GM12878 (cell line): ENCODE data around the gene ATXN1L. TPM values are rescaled to one million over a fixed set of nuclear protein-coding genes. Genes with fewer than 3 reads are reported as not detected.
A peak's percentile ranks its signal among the peaks of the same experiment; 100 is the strongest.

Experiments
- ATAC-seq: fragments of 200-7000 bp; cut with Tn5 transposase; 3 replicates; pipeline ENCODE4 v1.9.1; 2020; ENCODE audit warnings: mild to moderate bottlenecking, moderate library complexity
- BruUV-seq: library from RNA; stranded (reverse); fragments of 400-500 nt; replicated peaks from 2 replicates; lab custom pipeline; 2021; lab: Mats Ljungman, UMichigan
- CTCF ChIA-PET: fragments of 300-600 bp; sonication (Branson Sonifier 250); formaldehyde crosslinking; extraction: SDS; loops from one replicate; lab custom pipeline; 2021; ENCODE audit warnings: inconsistent platforms; lab: Yijun Ruan, JAX
- POLR2A ChIA-PET: fragments of 350-600 bp; formaldehyde crosslinking; extraction: SDS; loops from one replicate; lab custom pipeline; 2021; ENCODE audit warnings: inconsistent platforms; lab: Charles Lee
- RAD21 ChIA-PET: fragments of 300-600 bp; sonication (Branson Sonifier 250); formaldehyde crosslinking; loops from one replicate; lab custom pipeline; 2023; ENCODE audit warnings: antibody characterized with exemption; ENCODE audit not compliant: unreplicated experiment; lab: Charles Lee
- SMC1A ChIA-PET: fragments of 300-600 bp; sonication (Branson Sonifier 250); formaldehyde crosslinking; loops from one replicate; lab custom pipeline; 2023; ENCODE audit not compliant: unreplicated experiment, uncharacterized antibody; lab: Charles Lee
- DNase-seq: peaks from one replicate; pipeline ENCODE4 v3.0.0-alpha.2; 2011; ENCODE audit warnings: low read depth, low spot score
- FAIRE-seq: peaks from 3 replicates; lab custom pipeline; 2011; peaks lifted over from hg19 to GRCh38; lab: Jason Lieb, UNC
- H2AFZ ChIP-seq: 2 replicates; pipeline ENCODE4 v1.6.0; 2011; ENCODE audit warnings: low read depth, low read length, control low read depth; ENCODE audit not compliant: control insufficient read depth
- H3K27ac ChIP-seq: 2 replicates; pipeline ENCODE4 v1.5.1; 2011; ENCODE audit warnings: control low read depth; ENCODE audit not compliant: control insufficient read depth, insufficient read depth
- H3K27me3 ChIP-seq, 2 experiments: replicated peaks in 1 of 2; 2 replicates each; pipeline versions ENCODE4 v1.6.0 to v1.6.1; 2011; ENCODE audit warnings: low read length in 1 of 2; ENCODE audit not compliant: control insufficient read depth in 2 of 2, insufficient read depth in 2 of 2
- H3K36me3 ChIP-seq, 2 experiments: 2 replicates each; pipeline ENCODE4 v1.5.1; 2011; ENCODE audit warnings: low read length in 1 of 2; ENCODE audit not compliant: control insufficient read depth in 2 of 2, insufficient read depth in 2 of 2
- H3K4me1 ChIP-seq: 2 replicates; pipeline ENCODE4 v1.6.1; 2011; ENCODE audit warnings: mild to moderate bottlenecking, low read length, moderate library complexity, mixed read lengths; ENCODE audit not compliant: control insufficient read depth, insufficient read depth
- H3K4me2 ChIP-seq: 2 replicates; pipeline ENCODE4 v1.6.0; 2011; ENCODE audit warnings: control low read depth; ENCODE audit not compliant: control insufficient read depth, insufficient read depth
- H3K4me3 ChIP-seq: fragments of 200-600 bp; sonication (generic); 2 replicates; pipeline ENCODE4 v1.5.1; 2016
- H3K79me2 ChIP-seq: 2 replicates; pipeline ENCODE4 v1.6.0; 2011; ENCODE audit warnings: low read length; ENCODE audit not compliant: control insufficient read depth, insufficient read depth
- H3K9ac ChIP-seq: 2 replicates; pipeline ENCODE4 v1.8.0; 2011; ENCODE audit warnings: low read length, control low read depth, mixed read lengths; ENCODE audit not compliant: control insufficient read depth, insufficient read depth
- H3K9me3 ChIP-seq: replicated peaks from 3 replicates; pipeline ENCODE4 v1.5.1; 2011; ENCODE audit warnings: mild to moderate bottlenecking, low read length; ENCODE audit not compliant: control insufficient read depth, insufficient read depth
- H4K20me1 ChIP-seq: 2 replicates; pipeline ENCODE4 v1.6.0; 2011; ENCODE audit not compliant: control insufficient read depth, insufficient read depth
- BRCA1 ChIP-seq: IDR thresholded peaks from 2 replicates; pipeline ENCODE4 v1.6.1; 2011; ENCODE audit warnings: low read depth, low read length, improper control_type of control experiment
- DPF2 ChIP-seq: fragments of 450-650 bp; IDR thresholded peaks from 2 replicates; pipeline ENCODE4 v1.6.1; 2017; ENCODE audit warnings: mild to moderate bottlenecking
- GABPA ChIP-seq: IDR thresholded peaks from 2 replicates; pipeline ENCODE4 v1.6.1; 2014; ENCODE audit warnings: antibody characterized with exemption, low read depth, mild to moderate bottlenecking, inconsistent platforms
- IKZF2 ChIP-seq, 2 experiments: fragments of 450-650 bp; IDR thresholded peaks; 2 replicates each; pipeline ENCODE4 v1.6.1; 2017; ENCODE audit warnings: mild to moderate bottlenecking in 2 of 2, moderate library complexity in 2 of 2
- JUNB ChIP-seq: IDR thresholded peaks from 2 replicates; pipeline ENCODE4 v1.6.1; 2016; ENCODE audit warnings: antibody characterized with exemption, mild to moderate bottlenecking
- JUND ChIP-seq: IDR thresholded peaks from 2 replicates; pipeline ENCODE4 v1.6.1; 2012; ENCODE audit warnings: low read depth, mild to moderate bottlenecking, low read length, improper control_type of control experiment, moderate library complexity
- MEF2A ChIP-seq: IDR thresholded peaks from 2 replicates; pipeline ENCODE4 v1.6.1; 2011; ENCODE audit warnings: low read depth, mild to moderate bottlenecking, low read length, moderate library complexity; ENCODE audit not compliant: insufficient read depth
- NFIC ChIP-seq: IDR thresholded peaks from 2 replicates; pipeline ENCODE4 v1.6.1; 2012; ENCODE audit warnings: low read depth, mild to moderate bottlenecking, inconsistent platforms, low read length, moderate library complexity
- NRF1 ChIP-seq: conservative IDR thresholded peaks from 2 replicates; pipeline ENCODE4 v1.6.1; 2011; ENCODE audit warnings: mild to moderate bottlenecking, low read depth, low read length, improper control_type of control experiment
- POLR2AphosphoS2 ChIP-seq: IDR thresholded peaks from 2 replicates; pipeline ENCODE4 v1.6.1; 2011; ENCODE audit warnings: low read depth, mild to moderate bottlenecking, low read length, improper control_type of control experiment, moderate library complexity
- POU2F2 ChIP-seq: IDR thresholded peaks from 3 replicates; pipeline ENCODE4 v1.6.1; 2011; ENCODE audit warnings: low read depth, mild to moderate bottlenecking, low read length, borderline replicate concordance
- RB1 ChIP-seq: fragments of 450-650 bp; formaldehyde crosslinking; IDR thresholded peaks from 2 replicates; pipeline ENCODE4 v1.6.1; 2017; ENCODE audit warnings: mild to moderate bottlenecking, borderline replicate concordance
- RUNX3 ChIP-seq: IDR thresholded peaks from 2 replicates; pipeline ENCODE4 v1.6.1; 2012; ENCODE audit warnings: low read length, inconsistent platforms
- SREBF2 ChIP-seq: IDR thresholded peaks from 2 replicates; pipeline ENCODE4 v1.6.1; 2012; ENCODE audit warnings: mild to moderate bottlenecking, low read length
- ZNF24 ChIP-seq: fragments of 450-650 bp; IDR thresholded peaks from 2 replicates; pipeline ENCODE4 v1.6.1; 2017; ENCODE audit warnings: antibody characterized with exemption, mild to moderate bottlenecking
- WGBS: methylation state at CpG from one replicate; pipeline ENCODE4 v1.1.6; 2016; ENCODE audit warnings: low lambda C conversion rate; ENCODE audit not compliant: insufficient replicate concordance, insufficient coverage; ENCODE audit errors: missing lambda C conversion rate; 5-methylcytosine and 5-hydroxymethylcytosine counted together
- in situ Hi-C: fragments of 300-500 bp; cut with MboI; formaldehyde crosslinking; loops from 9 replicates; pipeline ENCODE4 v1.14.3; 2018; ENCODE audit warnings: mixed read lengths
- intact Hi-C: fragments of 100-400 bp; cut with micrococcal nuclease; formaldehyde crosslinking; loops from one replicate; pipeline ENCODE4 v1.14.2; 2022; ENCODE audit not compliant: unreplicated experiment
- polyA plus RNA-seq, 11 experiments: library from polyadenylated mRNA; depleted of rRNA in 4 of 11; unstranded in 6 of 11; stranded (reverse) in 5 of 11; fragments of >200 nt; fragmentation: Nextera tagmentation in 4 of 11; fragmentation: Illumina TruSeq in 1 of 11; extraction: Ambion mirVana in 4 of 11; extraction: Trizol in 1 of 11; gene quantifications; 1 replicate in 1 of 11; 2 replicates in 10 of 11; pipeline versions ENCODE4 v1.2.1 to v1.2.3, GENCODE V29; 2011 to 2016; ENCODE audit warnings: inconsistent platforms in 2 of 11, missing spikeins in 2 of 11, low read depth in 1 of 11
- total RNA-seq, 4 experiments: library from RNA; depleted of rRNA in 3 of 4; stranded (reverse); fragments of >200 nt in 3 of 4; fragmentation: Illumina TruSeq in 1 of 4; extraction: Trizol in 1 of 4; gene quantifications; 2 replicates each; pipeline versions ENCODE4 v1.2.1 to v1.2.3, GENCODE V29; 2013 to 2021
- TF ChIP-seq, protein P1 (sequence below): fragments of 450-650 bp; IDR thresholded peaks from 2 replicates; pipeline ENCODE4 v1.6.1; 2016; ENCODE audit warnings: mild to moderate bottlenecking
- TF ChIP-seq, protein P2 (sequence below): fragments of 450-650 bp; IDR thresholded peaks from 2 replicates; pipeline ENCODE4 v1.6.1; 2018; ENCODE audit warnings: borderline replicate concordance, mild to moderate bottlenecking; ENCODE audit not compliant: partially characterized antibody

The ATXN1L gene
- total and polyA plus RNA-seq, 10 of the 15 experiments (the other 5 are each of a cell fraction or from before 2014, with no cell fraction given) = 1.8 to 14.6 (median 9.2) TPM

DNA sequence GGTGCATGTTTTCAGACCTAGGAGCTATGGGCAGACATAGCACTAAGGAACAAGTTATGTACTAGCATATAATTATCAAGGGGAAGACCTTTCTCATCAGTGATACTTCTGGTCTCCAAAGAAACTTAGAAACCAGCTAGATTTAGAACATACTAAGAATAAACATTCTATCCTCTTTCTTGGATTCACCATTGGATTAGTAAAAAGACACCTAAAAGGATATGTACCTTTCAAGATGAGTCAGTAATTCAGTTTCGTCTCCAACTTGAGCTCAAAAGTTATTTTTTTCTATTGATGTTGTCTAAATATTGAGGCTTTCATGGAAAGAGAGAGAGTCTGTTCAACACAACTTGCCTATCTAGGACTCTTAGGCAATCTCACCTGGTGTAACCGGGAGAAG is 25.0 kb downstream of the ATXN1L start:
- in situ Hi-C loops (no loop called here), intact Hi-C loops (no loop called here)
- 50% methylated on average over 2 of the region's 2 CpGs for WGBS
- no peak for TF ChIP-seq NRF1
- peak; percentile 77 for TF ChIP-seq NFIC
- TF ChIP-seq MEF2A = 0 out of 2 replicates have a peak, but pooled peaks have one; percentile 19
- TF ChIP-seq SREBF2 = no peak
- TF ChIP-seq DPF2 = no peak
- TF ChIP-seq, protein P1, sequence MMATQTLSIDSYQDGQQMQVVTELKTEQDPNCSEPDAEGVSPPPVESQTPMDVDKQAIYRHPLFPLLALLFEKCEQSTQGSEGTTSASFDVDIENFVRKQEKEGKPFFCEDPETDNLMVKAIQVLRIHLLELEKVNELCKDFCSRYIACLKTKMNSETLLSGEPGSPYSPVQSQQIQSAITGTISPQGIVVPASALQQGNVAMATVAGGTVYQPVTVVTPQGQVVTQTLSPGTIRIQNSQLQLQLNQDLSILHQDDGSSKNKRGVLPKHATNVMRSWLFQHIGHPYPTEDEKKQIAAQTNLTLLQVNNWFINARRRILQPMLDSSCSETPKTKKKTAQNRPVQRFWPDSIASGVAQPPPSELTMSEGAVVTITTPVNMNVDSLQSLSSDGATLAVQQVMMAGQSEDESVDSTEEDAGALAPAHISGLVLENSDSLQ = no peak
- no peak for TF ChIP-seq ZNF24
- TF ChIP-seq GABPA = 0 out of 2 replicates have a peak, but pooled peaks have one; percentile 13
- TF ChIP-seq, protein P2, sequence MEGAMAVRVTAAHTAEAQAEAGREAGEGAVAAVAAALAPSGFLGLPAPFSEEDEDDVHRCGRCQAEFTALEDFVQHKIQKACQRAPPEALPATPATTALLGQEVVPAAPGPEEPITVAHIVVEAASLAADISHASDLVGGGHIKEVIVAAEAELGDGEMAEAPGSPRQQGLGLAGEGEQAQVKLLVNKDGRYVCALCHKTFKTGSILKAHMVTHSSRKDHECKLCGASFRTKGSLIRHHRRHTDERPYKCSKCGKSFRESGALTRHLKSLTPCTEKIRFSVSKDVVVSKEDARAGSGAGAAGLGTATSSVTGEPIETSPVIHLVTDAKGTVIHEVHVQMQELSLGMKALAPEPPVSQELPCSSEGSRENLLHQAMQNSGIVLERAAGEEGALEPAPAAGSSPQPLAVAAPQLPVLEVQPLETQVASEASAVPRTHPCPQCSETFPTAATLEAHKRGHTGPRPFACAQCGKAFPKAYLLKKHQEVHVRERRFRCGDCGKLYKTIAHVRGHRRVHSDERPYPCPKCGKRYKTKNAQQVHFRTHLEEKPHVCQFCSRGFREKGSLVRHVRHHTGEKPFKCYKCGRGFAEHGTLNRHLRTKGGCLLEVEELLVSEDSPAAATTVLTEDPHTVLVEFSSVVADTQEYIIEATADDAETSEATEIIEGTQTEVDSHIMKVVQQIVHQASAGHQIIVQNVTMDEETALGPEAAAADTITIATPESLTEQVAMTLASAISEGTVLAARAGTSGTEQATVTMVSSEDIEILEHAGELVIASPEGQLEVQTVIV = no peak
- TF ChIP-seq POU2F2 = no peak
- peak; percentile 81 for TF ChIP-seq JUNB
- peak in 1 of 2 experiments; percentile 38; a peak in 2 of 4 replicates for TF ChIP-seq IKZF2 (IDR thresholded peaks at IDR 0.05)
- TF ChIP-seq POLR2AphosphoS2 = no peak
- no peak for TF ChIP-seq BRCA1
- TF ChIP-seq RUNX3 = peak; percentile 20; the same call in 1 of the 2 replicates
- no peak for TF ChIP-seq RB1
- TF ChIP-seq JUND = no peak
- FAIRE-seq = no peak
- H3K9me3 ChIP-seq = no peaks in the 10 kb centered on the region
- H3K27ac ChIP-seq = no peak overlapping the region
- no peak overlapping the region for H2AFZ ChIP-seq
- no peak overlapping the region for H3K4me2 ChIP-seq
- DNase-seq = no peak
- peaks cover 14% of the 10 kb centered on the region for H3K4me1 ChIP-seq
- H3K36me3 ChIP-seq = 0 out of 4 replicates have a peak, but pooled peaks cover 0 to 3% of the 10 kb centered on the region in 2 experiments
- H3K4me3 ChIP-seq = no peak overlapping the region
- no peak overlapping the region for H3K9ac ChIP-seq
- no peaks in the 10 kb centered on the region for H4K20me1 ChIP-seq
- ChIA-PET RAD21 (interaction anchor here (1.0 kb wide), 1 partner anchor 12 kb away, joined by 4 read pairs; no protein-coding TSS in a partner anchor), CTCF (interaction anchor here (0.6 to 4.9 kb wide), 6 partner anchors 9 to 1995 kb away, joined by 3 to 38 read pairs (median 3); no protein-coding TSS in a partner anchor), SMC1A (interaction anchor here (1.0 to 4.4 kb wide), 6 partner anchors 11 to 91 kb away, joined by 3 to 30 read pairs (median 4); no protein-coding TSS in a partner anchor), POLR2A (interaction anchor here (1.1 to 1.4 kb wide), 3 partner anchors 9 to 11 kb away, joined by 3 to 5 read pairs (median 3); no protein-coding TSS in a partner anchor)
- H3K79me2 ChIP-seq = no peaks in the 10 kb centered on the region
- no TSS peak for BruUV-seq
- peak; percentile 44 for ATAC-seq
- no peaks in the 10 kb centered on the region for H3K27me3 ChIP-seq
